ENCODE data around the gene SDCCAG8.

Gene SDCCAG8

GRCh38 chr1:243542739-243543415, 287.0 kb downstream of the SDCCAG8 start:
- H3K27me3 Mint-ChIP-seq (ENCODE audit: low read depth, poor library complexity), result peaks cover 5% of the 10 kb centered on the region
- TF ChIP-seq, protein P1, sequence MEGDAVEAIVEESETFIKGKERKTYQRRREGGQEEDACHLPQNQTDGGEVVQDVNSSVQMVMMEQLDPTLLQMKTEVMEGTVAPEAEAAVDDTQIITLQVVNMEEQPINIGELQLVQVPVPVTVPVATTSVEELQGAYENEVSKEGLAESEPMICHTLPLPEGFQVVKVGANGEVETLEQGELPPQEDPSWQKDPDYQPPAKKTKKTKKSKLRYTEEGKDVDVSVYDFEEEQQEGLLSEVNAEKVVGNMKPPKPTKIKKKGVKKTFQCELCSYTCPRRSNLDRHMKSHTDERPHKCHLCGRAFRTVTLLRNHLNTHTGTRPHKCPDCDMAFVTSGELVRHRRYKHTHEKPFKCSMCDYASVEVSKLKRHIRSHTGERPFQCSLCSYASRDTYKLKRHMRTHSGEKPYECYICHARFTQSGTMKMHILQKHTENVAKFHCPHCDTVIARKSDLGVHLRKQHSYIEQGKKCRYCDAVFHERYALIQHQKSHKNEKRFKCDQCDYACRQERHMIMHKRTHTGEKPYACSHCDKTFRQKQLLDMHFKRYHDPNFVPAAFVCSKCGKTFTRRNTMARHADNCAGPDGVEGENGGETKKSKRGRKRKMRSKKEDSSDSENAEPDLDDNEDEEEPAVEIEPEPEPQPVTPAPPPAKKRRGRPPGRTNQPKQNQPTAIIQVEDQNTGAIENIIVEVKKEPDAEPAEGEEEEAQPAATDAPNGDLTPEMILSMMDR (IDR thresholded peaks at IDR 0.05), result no peak
- no peaks in the 10 kb centered on the region for H3K4me1 Mint-ChIP-seq
- peaks cover 27% of the 10 kb centered on the region for H3K36me3 Mint-ChIP-seq (ENCODE audit: low read depth)
- no peak overlapping the region for H3K27ac Mint-ChIP-seq
- DNase-seq, result no peak
- no peaks in the 10 kb centered on the region for H3K9me3 Mint-ChIP-seq
- no peak overlapping the region for H3K4me3 Mint-ChIP-seq

GRCh38 chr1:243543501-243543900, 287.7 kb downstream of the SDCCAG8 start:
- Mint-ChIP-seq H3K27me3 (ENCODE audit: low read depth, poor library complexity) (peaks cover 5% of the 10 kb centered on the region), H3K4me1 (no peaks in the 10 kb centered on the region)
- TF ChIP-seq, protein P1 (IDR thresholded peaks at IDR 0.05), result no peak

DNA sequence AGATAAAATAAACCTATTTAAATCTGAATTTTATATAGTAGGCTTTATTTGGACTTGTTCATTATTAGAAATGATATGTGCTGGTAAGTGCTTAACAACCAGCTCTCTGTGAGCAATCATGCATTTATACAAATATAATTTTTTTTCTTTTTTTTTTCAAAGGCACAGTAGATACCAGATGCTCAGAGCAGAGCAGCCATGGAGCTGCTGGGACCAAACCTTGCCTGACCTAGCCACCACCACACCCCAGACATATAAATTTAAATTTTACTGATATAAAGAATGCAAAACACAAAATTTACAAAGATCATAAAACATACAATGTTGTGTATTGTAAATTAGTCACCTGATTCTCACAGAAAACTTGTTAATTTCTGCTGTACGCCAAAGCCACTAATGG, 290.6 kb downstream of the SDCCAG8 start:
- no peak for DNase-seq
- Mint-ChIP-seq H3K27ac (no peak overlapping the region), H3K4me3 (no peak overlapping the region), H3K27me3 (ENCODE audit: low read depth, poor library complexity) (peaks cover 5% of the 10 kb centered on the region), H3K36me3 (ENCODE audit: low read depth) (peaks cover 34% of the 10 kb centered on the region), H3K4me1 (no peaks in the 10 kb centered on the region), H3K9me3 (no peaks in the 10 kb centered on the region)
- TF ChIP-seq, protein P1 (IDR thresholded peaks at IDR 0.05), result no peak

More at GRCh38 chr1:243543501-243543900, 287.7 kb downstream of the SDCCAG8 start:
- H3K9me3 Mint-ChIP-seq, result no peaks in the 10 kb centered on the region
- no peak overlapping the region for H3K4me3 Mint-ChIP-seq
- peaks cover 27% of the 10 kb centered on the region for H3K36me3 Mint-ChIP-seq (ENCODE audit: low read depth)
- H3K27ac Mint-ChIP-seq, result no peak overlapping the region
- no peak for DNase-seq

- TF ChIP-seq, protein P1 (IDR thresholded peaks at IDR 0.05), result no peak
- peaks cover 32% of the 10 kb centered on the region for H3K36me3 Mint-ChIP-seq (ENCODE audit: low read depth)
- no peak overlapping the region for H3K27ac Mint-ChIP-seq
- DNase-seq, result no peak
- no peaks in the 10 kb centered on the region for H3K4me1 Mint-ChIP-seq
- peaks cover 2% of the 10 kb centered on the region for H3K27me3 Mint-ChIP-seq (ENCODE audit: low read depth, poor library complexity)
- no peak overlapping the region for H3K4me3 Mint-ChIP-seq
- no peaks in the 10 kb centered on the region for H3K9me3 Mint-ChIP-seq
Measured at GRCh38 chr1:243547891-243548290, 292.1 kb downstream of the SDCCAG8 start.

DNA sequence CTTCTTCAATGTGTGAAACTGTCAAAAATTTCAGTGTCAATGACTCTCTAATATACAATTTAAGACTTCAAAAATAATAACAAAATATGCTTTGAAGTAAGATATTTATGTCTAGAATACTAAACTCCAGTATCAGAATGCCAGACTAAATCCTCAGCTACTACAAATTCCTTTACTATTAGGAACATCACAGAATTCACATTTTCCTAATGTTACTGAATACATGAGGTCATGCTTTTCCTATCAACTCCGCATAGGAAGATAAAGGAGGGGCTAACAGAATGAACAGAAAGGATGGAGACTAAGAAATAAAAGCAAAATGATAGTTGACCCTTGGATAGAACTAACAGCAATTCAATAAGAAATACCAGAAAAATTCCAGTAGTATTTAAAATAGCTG, 292.7 kb downstream of the SDCCAG8 start:
- Mint-ChIP-seq H3K27me3 (ENCODE audit: low read depth, poor library complexity) (no peaks in the 10 kb centered on the region), H3K36me3 (ENCODE audit: low read depth) (peaks cover 28% of the 10 kb centered on the region), H3K4me1 (no peaks in the 10 kb centered on the region), H3K27ac (no peak overlapping the region), H3K4me3 (no peak overlapping the region), H3K9me3 (no peaks in the 10 kb centered on the region)
- TF ChIP-seq, protein P1 (IDR thresholded peaks at IDR 0.05), result no peak
- no peak for DNase-seq

DNA sequence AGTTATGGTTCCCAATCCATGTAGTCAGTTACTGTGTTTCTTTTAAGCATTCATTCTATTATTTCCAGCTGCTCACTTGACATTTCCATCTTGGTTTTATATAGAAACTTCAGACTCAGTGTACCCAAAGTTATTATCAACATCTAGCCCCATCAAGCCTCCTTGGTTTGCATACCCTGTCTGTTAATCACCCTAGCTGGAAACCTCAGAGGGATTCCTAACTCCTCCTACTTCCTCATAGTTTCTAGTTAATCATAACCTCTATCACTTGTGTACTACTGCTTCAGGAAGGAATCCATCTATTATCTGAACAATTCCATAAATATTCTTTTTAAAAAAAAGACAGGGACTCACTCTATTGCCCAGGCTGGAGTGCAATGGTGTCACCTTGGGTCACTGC, 293.3 kb downstream of the SDCCAG8 start:
- no peaks in the 10 kb centered on the region for H3K9me3 Mint-ChIP-seq
- no peak overlapping the region for H3K4me3 Mint-ChIP-seq
- TF ChIP-seq, protein P1 (IDR thresholded peaks at IDR 0.05), result no peak
- DNase-seq, result no peak
- H3K36me3 Mint-ChIP-seq (ENCODE audit: low read depth), result peaks cover 22% of the 10 kb centered on the region
- no peaks in the 10 kb centered on the region for H3K27me3 Mint-ChIP-seq (ENCODE audit: low read depth, poor library complexity)
- no peak overlapping the region for H3K27ac Mint-ChIP-seq
- H3K4me1 Mint-ChIP-seq, result no peaks in the 10 kb centered on the region
